ENCODE data around the gene ROBO3.
A peak's percentile ranks its signal among the peaks of the same experiment; 100 is the strongest.

Gene ROBO3

DNA sequence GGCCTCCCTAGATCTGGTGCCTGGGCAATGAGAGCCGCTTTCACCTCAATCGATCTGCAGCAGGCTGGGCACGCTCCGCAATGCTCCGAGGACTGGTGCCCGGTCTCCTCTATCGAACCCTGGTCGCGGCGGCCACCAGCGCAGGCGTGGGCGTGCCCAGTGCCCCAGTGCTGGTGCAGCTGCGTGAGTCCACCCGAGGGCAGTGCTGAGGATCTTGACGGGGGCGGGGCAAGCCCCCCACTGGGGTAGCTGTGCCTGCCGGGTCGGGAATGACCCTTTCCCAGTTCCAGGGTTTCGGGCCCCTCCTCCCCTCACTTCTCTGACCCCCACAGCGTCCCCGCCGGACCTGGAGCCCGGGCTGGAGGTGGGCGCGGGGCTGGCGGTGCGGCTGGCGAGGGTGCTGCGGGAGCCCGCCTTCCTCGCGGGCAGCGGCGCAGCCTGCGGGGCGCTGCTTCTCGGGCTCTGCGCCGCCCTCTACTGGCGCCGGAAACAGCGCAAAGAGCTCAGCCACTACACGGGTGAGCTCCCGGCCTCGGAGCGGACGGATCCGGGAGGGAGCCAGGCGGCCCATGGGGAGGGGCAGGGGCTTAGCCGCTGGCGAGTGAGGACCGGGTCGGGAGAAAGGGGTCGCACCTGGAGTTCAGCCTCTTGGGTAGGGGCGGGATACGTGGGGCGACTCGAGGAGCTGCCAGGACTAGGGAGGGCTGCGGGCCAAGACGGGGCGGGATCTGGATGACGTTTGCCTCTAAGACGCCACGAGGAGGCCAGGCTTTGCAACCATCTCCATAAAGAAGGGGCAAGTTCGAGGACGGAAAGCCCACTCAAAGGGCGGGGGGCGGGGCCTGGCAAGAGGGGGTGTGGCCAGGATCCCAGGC, 10.9 kb downstream of the ROBO3 start:
- DNase-seq (ENCODE audit: low spot score) = peak; percentile 90

GRCh38 chr11:124876818-124877630, 11.8 kb downstream of the ROBO3 start:
- no peak for DNase-seq (ENCODE audit: low spot score)

- no peak for DNase-seq (ENCODE audit: low spot score)
Observed at GRCh38 chr11:124877631-124877909, 12.3 kb downstream of the ROBO3 start.

GRCh38 chr11:124877910-124878758, 12.9 kb downstream of the ROBO3 start:
- no peak for DNase-seq (ENCODE audit: low spot score)

- DNase-seq (ENCODE audit: low spot score) = no peak
Observed at GRCh38 chr11:124878759-124879492, 13.7 kb downstream of the ROBO3 start.

DNA sequence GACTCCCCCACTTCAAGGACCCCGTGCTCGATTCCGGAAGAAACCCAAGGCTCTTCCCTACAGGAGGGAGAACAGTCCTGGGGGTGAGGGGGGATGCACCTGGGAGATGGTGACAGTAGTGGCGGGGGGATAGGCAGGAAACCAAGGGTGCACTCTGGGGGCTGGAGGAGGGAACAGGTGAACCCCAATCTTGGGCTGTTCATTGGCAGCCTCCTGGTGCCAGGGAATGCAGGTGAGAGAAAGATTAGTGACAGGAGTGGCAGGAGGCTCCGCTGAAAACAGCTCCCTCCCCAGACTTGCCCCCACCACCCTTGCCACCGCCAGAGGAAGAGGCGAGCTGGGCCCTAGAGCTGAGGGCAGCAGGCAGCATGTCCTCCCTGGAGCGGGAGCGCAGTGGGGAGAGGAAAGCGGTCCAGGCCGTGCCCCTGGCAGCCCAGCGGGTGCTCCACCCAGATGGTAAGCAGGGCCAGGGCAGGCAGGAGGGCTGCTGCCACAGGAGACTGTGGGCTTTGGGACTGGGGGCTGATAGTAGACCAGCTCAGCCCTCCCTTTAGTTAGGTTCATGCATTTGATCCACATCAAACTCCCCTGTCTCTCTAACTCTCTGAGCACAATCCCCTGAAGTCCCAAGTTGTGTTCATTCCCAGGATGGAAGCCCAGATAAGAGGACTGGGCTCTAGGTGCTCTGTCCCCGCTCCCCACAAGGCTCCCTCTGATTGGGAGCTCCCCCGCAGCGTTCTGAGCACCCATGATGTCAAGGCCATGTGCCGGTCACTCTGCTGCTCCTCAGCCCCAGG, 14.5 kb downstream of the ROBO3 start:
- no peak for DNase-seq (ENCODE audit: low spot score)

- DNase-seq (ENCODE audit: low spot score) = no peak
Observed at GRCh38 chr11:124880290-124880611, 15.0 kb downstream of the ROBO3 start.

DNA sequence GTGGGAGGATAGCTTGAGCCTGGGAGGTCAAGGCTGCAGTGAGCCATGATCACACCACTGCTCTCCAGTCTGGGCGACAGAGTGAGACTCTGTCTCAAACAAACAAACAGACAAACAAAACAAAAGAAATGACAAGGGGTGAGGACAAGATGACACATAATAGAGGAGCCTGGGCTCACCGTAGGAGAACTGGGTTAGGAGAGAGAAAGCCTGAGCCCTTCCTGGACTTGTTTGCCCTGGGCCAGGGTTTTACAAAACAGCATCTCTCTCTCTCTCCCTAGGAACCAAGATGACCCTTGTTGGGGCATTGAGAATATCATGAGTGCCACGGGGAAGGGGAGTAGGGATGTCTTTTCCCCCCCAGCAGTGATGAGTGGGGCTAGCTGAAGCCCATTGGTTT, 15.7 kb downstream of the ROBO3 start:
- no peak for DNase-seq (ENCODE audit: low spot score)

- no peak for DNase-seq (ENCODE audit: low spot score)
Observed at GRCh38 chr11:124882339-124883071, 17.3 kb downstream of the ROBO3 start.

- DNase-seq (ENCODE audit: low spot score) = no peak
Observed at GRCh38 chr11:124884340-124884739, 19.1 kb downstream of the ROBO3 start.

DNA sequence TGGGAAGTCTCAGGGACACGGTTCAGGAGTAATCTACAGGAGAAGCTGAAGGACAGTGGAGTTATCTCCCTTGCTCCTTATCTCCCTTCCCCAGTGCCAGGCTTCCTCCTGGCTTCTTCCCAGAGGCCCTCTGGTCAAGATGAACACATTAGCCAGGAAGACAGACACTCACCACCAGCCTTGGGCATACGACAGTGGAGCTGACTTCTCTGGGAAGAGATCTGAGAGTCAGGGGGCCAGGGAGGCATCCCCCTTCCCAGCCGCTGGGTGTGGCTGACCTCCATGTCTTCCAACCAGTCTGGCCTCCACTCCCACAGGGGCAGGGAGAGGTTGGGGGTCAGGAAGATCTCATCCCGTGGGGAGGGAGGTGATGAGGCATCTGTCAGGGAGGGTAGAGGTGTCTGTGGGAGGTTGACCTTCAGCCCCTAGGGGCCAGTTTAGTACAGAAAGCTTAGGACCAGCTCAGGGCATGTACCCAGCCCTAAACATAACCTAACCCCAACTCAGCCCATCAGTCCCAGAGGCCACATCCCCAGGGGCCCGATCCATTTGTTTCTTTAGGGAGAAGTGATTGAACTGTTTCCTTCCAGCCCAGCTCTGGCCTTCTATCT, 19.7 kb downstream of the ROBO3 start:
- DNase-seq (ENCODE audit: low spot score) = no peak

GRCh38 chr11:124886476-124886875, 21.2 kb downstream of the ROBO3 start:
- DNase-seq (ENCODE audit: low spot score) = no peak

DNA sequence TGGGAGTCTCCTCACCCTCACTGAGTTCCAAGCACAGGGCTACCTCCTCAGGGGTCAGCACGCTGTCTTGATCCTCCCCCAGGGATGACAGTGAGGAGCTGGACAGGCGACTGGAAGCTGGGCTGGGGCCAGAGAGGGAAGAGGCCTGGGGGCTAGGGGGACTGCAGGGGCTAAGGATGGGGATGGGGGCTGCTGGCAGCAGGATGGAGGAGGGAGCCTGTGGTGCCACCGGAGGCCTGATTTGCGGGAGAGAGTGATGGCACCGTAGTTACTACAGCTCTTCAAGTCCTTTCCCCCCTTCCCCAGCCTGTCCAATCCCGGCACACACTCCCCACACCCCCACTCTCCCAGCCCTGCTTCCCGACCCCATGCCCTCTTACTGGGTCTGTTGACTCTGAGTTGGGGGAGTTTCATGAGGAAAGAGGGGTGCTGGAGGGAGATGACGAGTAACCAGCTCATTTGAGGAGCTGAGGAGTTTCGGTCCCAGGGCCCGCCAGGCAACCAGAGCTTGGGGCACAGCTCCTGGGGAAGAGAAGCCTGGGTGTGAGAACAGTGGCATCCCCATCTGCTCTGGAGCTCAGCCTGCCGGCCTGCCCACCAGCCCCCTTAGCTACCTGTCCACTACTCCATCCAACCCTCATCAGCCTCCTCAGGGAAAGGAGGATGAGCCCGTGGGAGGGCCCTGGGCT, 21.9 kb downstream of the ROBO3 start:
- DNase-seq (ENCODE audit: low spot score) = no peak

DNA sequence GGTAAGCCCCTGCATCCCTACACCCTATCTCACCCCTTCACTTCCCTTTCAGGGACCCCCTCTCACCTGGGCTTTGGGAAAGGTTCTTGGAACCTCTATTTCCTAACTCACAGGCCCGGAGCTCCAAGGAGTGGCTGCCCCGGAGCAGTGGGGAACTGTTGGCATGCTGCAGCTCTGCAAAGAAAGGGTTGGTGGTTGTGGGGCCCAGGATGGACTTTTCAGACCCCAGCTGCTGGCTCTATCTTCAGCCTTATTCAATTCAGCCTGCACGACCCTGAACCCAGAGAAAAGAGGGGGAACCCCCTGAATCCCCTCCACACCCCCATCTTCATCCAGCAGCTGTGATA, 22.4 kb downstream of the ROBO3 start:
- no peak for DNase-seq (ENCODE audit: low spot score)

DNA sequence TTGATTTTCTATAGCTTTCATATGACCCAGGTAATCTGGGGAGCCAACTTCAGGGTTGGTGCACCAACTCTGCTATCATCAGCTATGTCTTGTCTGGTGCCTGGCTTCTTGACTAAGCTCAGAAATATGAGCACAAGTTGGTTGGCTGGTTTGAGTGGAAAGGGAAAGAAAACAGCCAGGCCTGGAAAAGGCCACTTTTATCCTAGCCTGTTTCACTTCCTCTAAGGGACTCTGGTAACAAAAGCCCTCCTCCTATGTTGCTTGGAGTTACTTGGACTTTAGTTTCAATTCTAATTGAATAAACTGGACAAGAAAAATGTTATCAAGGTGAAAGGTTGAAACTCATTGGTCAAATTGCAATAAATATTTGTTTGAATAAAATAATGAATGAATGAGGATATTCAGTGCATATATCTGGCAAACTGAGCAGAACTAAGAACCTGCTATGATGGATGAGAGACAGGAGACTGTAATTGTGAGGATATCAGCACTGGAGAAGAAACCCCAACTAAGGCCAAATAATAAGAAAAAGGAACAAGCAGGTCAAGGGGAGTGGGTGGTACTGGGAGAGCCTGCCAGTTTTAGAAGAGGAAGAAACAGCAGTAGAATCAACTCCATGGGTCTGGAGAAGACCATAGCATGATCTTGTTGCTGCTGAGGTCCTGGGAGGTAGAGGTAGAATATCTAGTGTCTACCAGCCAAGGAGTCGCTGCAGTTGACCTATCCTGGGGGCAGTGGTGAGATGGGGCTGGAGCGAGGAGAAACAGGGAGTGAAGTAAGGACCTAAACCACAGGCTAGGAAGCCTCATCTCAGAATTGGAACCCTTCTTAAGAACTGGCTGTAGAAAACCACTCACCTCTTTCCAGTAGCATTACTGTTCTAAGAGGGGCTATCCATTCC, 24.2 kb downstream of the ROBO3 start:
- DNase-seq (ENCODE audit: low spot score) = no peak

GRCh38 chr11:124890151-124890550, 24.9 kb downstream of the ROBO3 start:
- DNase-seq (ENCODE audit: low spot score) = no peak

DNA sequence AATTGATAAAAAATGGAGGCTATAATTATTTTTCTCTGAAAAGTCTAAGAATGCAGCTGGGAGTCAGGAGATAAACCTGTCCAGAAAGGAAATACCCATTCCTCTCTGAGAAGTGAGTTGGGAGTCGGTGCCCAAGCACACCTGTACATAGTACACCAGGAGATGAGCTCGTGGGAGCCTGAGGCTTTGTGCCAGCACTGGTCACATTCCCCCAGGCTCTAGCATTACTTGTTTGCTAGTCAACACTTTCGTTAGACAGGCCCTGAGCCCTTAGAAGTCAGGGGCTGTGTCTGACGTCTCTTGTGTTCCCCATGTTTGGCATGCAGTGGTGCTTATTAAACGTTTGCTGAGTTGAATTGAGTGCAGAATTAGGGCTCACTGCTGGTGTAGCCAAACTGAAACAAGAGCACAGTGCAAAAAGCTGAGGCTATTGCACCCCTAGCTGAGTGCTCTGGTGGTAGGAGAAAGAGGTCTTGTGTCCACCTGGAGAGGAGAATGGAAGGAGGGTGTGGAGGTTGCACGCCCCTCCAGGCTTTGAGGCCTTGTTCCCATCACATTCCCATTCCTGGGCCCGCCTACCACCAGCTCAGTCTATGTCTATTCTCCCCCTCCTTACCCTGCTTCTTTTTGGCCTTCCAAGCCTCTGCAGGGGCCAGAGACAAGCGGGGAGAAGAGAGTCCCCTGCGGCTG, 25.6 kb downstream of the ROBO3 start:
- DNase-seq (ENCODE audit: low spot score) = no peak

DNA sequence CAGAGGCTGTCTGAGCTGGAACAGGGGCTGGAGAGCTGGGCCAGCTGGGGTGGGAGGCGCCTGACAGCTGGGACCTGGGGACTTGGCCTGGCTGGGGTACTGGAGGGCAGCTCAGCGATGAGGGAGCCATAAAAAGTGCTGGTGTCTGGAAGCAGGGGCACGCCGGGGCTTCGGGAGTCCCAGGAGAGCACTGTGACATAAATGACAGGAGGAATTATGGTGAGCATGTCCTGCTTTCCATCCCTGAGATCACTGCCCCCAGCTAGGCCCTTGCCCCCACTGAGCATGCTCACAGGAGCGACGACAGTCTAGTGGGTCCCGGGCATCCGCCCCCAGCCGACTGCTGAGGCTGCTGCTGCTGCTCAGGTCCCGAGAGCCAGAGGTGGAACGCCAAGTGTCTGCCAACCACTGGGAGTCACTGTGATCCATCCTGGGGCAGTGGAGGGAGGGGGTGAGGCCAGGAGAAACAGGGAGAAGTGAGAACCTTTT, 26.2 kb downstream of the ROBO3 start:
- DNase-seq (ENCODE audit: low spot score) = no peak
